Body of pancreas (tissue), 4 donors: ENCODE results near the gene SFXN2. TPM values are rescaled to one million over a fixed set of nuclear protein-coding genes. Genes with fewer than 3 reads are reported as not detected.

Experiments
- ATAC-seq: fragments of 150-250 bp; one replicate; pipeline ENCODE4 v1.9.1; 2016
- DNase-seq, 4 donors: peaks; one replicate each; pipeline ENCODE4 v3.0.0-alpha.2; 2019
- H3K27ac ChIP-seq, 4 donors: fragments of 200-600 bp; sonication (generic); 1 replicate in 3 of 4; 2 replicates in 1 of 4; pipeline versions ENCODE4 v1.5.1 to v1.6.1; 2016 to 2019; ENCODE audit warnings: mild to moderate bottlenecking in 1 of 4, mixed read lengths in 1 of 4, moderate library complexity in 1 of 4
- H3K27me3 ChIP-seq, 2 donors: fragments of 200-600 bp; sonication (generic); one replicate each; pipeline ENCODE4 v1.6.0; 2016; ENCODE audit warnings: mild to moderate bottlenecking in 1 of 2
- H3K36me3 ChIP-seq, 2 donors: fragments of 200-600 bp; sonication (generic); replicated peaks in 1 of 2; 2 replicates each; pipeline ENCODE4 v1.5.1; 2016; ENCODE audit warnings: low read depth in 2 of 2; ENCODE audit not compliant: insufficient read depth in 1 of 2
- H3K4me1 ChIP-seq: fragments of 200-600 bp; sonication (generic); one replicate; pipeline ENCODE4 v1.6.0; 2016
- H3K4me3 ChIP-seq, 2 donors: fragments of 200-600 bp; sonication (generic); 1 replicate in 1 of 2; 2 replicates in 1 of 2; pipeline ENCODE4 v1.5.1; 2016 to 2019
- H3K9me3 ChIP-seq, 3 donors: fragments of 200-600 bp; sonication (generic); 1 replicate in 2 of 3; 2 replicates in 1 of 3; pipeline ENCODE4 v1.5.1; 2016
- POLR2A ChIP-seq, 3 donors: fragments of 450-650 bp; IDR thresholded peaks; one replicate each; pipeline ENCODE4 v1.6.1; 2016; ENCODE audit warnings: antibody characterized with exemption in 3 of 3, mild to moderate bottlenecking in 2 of 3
- WGBS, 2 donors: methylation state at CpG; one replicate each; pipeline ENCODE4 v1.1.5; 2017; 5-methylcytosine and 5-hydroxymethylcytosine counted together
- intact Hi-C: fragments of 100-400 bp; cut with DNase I; formaldehyde crosslinking; loops from one replicate; pipeline ENCODE4 v1.15.1; 2023
- total RNA-seq, 2 donors: library from RNA; depleted of rRNA; stranded (reverse); fragments of >200 nt; gene quantifications; one replicate each; pipeline ENCODE4 v1.1.0, GENCODE V29; 2016
- TF ChIP-seq, protein P1 (sequence below), 7 experiments: fragments of 450-650 bp in 4 of 7; fragments of 200-600 bp in 3 of 7; sonication (generic) in 3 of 7; IDR thresholded peaks; one replicate each; pipeline ENCODE4 v1.5.1; 2016 to 2019; ENCODE audit warnings: antibody characterized with exemption in 7 of 7

SFXN2 gene
- total RNA-seq, 2 donors from 2014 or later, result 2.1 to 7.3 TPM

DNA sequence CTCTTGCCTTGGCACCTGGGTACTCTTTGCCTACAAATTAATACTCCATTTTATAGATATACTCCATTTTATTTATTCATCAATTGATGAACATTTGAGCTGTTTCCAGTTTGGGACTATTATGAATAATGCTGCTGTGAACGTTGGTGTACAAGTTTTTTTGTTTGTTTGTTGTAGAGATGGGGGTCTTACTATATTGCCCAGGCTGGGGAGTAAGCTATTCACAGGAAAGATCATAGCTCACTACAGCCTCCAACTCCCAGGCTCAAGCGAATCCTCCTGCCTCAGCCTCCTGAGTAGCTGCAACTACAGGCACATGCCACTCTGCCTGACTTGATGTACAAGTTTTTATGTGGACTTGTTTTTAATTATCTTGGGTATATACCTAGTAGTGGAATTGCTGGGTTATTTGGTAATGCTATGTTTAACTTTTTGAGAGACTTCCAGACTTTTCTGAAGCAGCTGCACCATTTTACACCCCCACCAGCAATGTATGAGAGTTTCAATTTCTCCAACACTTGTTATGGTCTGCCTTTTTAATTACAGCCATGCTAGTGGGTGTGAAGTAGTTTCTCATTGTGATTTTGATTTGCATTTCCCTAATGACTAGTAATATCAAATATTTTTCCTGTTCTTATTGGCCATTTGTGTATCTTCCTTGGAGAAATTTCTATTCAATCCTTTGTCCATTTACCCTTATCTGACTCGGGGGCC, 45.2 kb downstream of the SFXN2 start:
- Histone ChIP-seq H3K4me3 (no peak overlapping the region), H3K27me3 (no peaks in the 10 kb centered on the region), H3K9me3 (no peaks in the 10 kb centered on the region), H3K4me1 (peaks cover 6% of the 10 kb centered on the region), H3K27ac (no peak overlapping the region), H3K36me3 (no peaks in the 10 kb centered on the region)
- intact Hi-C loops, result no loop called here
- ATAC-seq (no peak), DNase-seq (no peak)
- WGBS, 2 donors, result 92% methylated on average over 3 of the region's 3 CpGs
- TF ChIP-seq POLR2A (IDR thresholded peaks at IDR 0.05), result no peak
- TF ChIP-seq, protein P1, sequence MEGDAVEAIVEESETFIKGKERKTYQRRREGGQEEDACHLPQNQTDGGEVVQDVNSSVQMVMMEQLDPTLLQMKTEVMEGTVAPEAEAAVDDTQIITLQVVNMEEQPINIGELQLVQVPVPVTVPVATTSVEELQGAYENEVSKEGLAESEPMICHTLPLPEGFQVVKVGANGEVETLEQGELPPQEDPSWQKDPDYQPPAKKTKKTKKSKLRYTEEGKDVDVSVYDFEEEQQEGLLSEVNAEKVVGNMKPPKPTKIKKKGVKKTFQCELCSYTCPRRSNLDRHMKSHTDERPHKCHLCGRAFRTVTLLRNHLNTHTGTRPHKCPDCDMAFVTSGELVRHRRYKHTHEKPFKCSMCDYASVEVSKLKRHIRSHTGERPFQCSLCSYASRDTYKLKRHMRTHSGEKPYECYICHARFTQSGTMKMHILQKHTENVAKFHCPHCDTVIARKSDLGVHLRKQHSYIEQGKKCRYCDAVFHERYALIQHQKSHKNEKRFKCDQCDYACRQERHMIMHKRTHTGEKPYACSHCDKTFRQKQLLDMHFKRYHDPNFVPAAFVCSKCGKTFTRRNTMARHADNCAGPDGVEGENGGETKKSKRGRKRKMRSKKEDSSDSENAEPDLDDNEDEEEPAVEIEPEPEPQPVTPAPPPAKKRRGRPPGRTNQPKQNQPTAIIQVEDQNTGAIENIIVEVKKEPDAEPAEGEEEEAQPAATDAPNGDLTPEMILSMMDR (IDR thresholded peaks at IDR 0.05), result no peak

DNA sequence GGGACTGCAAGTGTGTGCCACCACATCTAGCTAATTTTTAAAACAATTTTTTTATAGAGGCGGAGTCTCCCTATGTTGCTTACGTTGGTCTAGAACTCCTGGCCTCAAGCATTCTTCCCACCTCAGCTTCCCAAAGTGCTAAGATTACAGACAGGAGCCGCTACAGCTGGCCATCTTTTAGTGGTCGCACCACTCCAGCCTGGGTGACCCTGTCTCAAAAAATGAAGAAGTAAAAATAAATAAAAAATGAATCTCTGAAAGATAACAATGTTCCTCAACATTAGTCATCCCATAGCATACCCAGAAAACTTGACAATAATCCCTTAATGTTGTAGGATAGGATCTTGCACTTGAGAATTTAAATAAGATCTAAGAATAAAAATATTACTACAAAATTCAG, 47.5 kb downstream of the SFXN2 start:
- no peak overlapping the region for H3K27ac ChIP-seq
- ATAC-seq, result no peak

DNA sequence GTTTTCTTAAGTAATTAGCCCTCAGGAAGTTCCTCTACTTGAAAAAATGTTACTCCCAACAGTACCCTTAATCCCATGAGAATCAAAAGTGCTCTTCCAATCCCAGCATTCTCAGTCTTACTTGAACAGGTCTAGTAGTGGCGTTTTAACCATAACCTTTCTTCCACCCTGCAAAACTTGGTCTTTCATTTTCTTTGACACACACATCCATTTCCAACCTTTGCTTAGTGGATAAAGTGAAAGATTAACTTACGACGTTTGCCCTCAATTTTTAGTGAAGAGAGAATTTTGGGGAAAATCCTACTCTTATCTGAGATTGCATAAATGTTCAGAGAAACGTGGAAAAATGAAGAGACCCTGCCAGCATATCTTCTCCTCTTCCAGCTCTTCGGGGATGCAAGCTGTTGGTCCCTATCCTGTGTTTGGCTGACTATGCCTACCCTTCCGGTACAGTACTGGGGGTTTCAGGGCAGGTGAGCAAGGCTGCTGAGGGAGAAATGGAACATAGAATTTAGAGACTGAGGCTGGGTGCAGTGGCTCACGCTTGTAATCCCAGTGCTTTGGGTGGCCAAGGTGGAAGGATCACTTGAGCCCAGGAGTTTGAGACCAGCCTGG, 48.1 kb downstream of the SFXN2 start:
- Histone ChIP-seq H3K4me3 (no peak overlapping the region), H3K36me3 (no peaks in the 10 kb centered on the region), H3K27me3 (no peaks in the 10 kb centered on the region), H3K27ac (no peak overlapping the region), H3K4me1 (peaks cover 19% of the 10 kb centered on the region), H3K9me3 (no peaks in the 10 kb centered on the region)
- DNase-seq (no peak), ATAC-seq (no peak)
- 76 to 78% methylated on average over 7 of the region's 7 CpGs for WGBS, 2 donors
- TF ChIP-seq, protein P1 (IDR thresholded peaks at IDR 0.05), result no peak
- no peak for TF ChIP-seq POLR2A (IDR thresholded peaks at IDR 0.05)
- intact Hi-C loops, result no loop called here

More for the DNA sequence above, 47.5 kb downstream of the SFXN2 start:
- peaks cover 16% of the 10 kb centered on the region for H3K4me1 ChIP-seq
- TF ChIP-seq, protein P1 (IDR thresholded peaks at IDR 0.05), result no peak
- no peak for TF ChIP-seq POLR2A (IDR thresholded peaks at IDR 0.05)
- H3K27me3 ChIP-seq, result no peaks in the 10 kb centered on the region
- no peak overlapping the region for H3K4me3 ChIP-seq
- H3K36me3 ChIP-seq, result no peaks in the 10 kb centered on the region
- intact Hi-C loops, result no loop called here
- DNase-seq, result no peak
- H3K9me3 ChIP-seq, result no peaks in the 10 kb centered on the region
- 89 to 95% methylated on average over 4 of the region's 4 CpGs for WGBS, 2 donors

DNA sequence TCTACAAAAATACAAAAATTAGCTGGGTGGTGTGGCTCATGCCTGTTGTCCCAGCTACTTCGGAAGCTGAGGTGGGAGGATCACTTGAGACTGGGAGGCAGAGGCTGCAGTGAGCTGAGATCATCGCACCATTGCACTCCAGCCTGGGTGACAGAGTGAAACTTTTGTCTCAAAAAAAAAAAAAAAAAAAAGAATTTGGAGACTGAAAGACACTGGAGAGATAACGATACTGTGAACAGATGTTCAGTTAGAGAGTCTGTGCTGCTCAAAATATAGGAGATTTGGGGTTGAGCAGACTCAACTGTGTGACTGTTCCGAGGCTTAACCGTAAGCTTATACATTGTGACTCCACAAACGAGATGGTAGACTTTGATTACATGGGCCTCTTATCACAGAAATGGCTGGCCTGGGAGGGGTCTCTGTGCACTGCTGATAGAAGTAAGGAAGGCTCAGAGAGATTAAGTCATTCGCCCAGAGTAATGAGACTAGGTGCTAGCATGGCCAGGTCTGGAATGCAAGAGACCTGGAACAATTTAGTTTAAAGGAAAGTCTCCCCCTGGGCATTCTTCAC, 48.7 kb downstream of the SFXN2 start:
- WGBS, 2 donors, result 85 to 87% methylated on average over 7 of the region's 7 CpGs
- intact Hi-C loops, result no loop called here
- Histone ChIP-seq H3K4me1 (peaks cover 19% of the 10 kb centered on the region), H3K27me3 (no peaks in the 10 kb centered on the region), H3K9me3 (no peaks in the 10 kb centered on the region), H3K36me3 (no peaks in the 10 kb centered on the region), H3K27ac (no peak overlapping the region), H3K4me3 (no peak overlapping the region)
- no peak for TF ChIP-seq POLR2A (IDR thresholded peaks at IDR 0.05)
- TF ChIP-seq, protein P1 (IDR thresholded peaks at IDR 0.05), result no peak
- no peak for ATAC-seq
- DNase-seq, result no peak
